COR-L47 (cell line): ENCODE measurements around the gene MID1.

Experiments used
- DNase-seq: peaks from one replicate; lab custom pipeline; 2025; lab: John Stamatoyannopoulos, UW

The MID1 gene

DNA sequence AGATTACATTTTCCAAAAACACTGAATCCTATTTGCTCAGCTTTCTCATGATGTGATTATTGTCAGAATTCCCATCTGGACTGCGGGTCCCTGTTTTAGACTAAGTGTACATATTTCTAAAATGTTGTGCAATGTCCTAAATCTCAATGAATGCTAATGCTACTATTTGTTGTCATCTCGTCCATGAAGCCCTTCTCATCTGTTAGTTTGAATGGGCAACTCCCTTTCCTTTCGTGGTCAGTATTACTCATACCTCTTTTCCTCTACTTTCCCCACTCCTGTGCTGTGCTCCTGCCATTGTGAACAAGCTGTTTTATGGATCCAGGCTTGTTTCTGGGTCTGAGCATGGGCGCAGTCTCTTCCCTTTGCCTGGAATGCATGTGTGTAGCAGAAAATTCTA, 91.0 kb downstream of the MID1 start:
- DNase-seq = no peak

GRCh38 chrX:10526451-10526850, 93.9 kb downstream of the MID1 start:
- no peak for DNase-seq

DNA sequence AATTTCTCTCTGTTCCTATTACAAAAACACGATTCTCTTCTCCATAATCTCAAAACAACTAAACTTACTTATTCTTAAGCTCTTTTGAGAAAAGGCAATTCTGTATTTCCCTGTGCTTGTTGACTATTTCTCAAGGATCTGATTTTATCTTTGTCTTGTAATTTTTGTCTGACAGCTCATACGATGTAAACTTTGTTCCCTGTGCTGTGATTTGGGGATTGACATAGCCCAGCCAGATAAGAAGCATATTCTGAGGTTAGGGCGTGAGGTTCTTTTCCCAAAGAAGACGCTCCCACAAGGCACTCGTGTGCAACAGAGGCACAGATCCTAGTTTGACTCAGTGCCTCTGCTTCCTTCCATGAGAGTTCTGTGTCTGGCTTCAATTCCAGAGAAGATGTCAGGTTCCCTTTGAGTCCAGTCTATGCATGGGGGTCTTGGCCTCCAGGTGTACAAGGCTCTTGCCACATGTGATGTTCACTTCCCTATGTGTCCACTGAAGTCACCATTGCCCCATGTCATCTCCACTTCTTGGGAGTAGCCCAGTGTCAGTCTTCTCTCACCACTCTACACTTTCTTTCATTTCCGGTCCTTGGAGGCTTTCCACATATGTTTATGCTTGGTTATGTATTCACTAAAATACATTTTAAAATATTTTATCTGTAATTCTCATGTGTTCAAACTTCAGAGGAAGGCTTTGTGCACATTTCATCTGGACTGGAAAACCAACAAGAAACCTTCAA, 94.8 kb downstream of the MID1 start:
- DNase-seq = no peak

- no peak for DNase-seq
Observed at GRCh38 chrX:10524578-10524977, 95.8 kb downstream of the MID1 start.

- DNase-seq = no peak
Observed at GRCh38 chrX:10519761-10520160, 100.6 kb downstream of the MID1 start.

- DNase-seq = no peak
Observed at GRCh38 chrX:10519278-10519677, 101.1 kb downstream of the MID1 start.

GRCh38 chrX:10518073-10518472, 102.3 kb downstream of the MID1 start:
- no peak for DNase-seq

DNA sequence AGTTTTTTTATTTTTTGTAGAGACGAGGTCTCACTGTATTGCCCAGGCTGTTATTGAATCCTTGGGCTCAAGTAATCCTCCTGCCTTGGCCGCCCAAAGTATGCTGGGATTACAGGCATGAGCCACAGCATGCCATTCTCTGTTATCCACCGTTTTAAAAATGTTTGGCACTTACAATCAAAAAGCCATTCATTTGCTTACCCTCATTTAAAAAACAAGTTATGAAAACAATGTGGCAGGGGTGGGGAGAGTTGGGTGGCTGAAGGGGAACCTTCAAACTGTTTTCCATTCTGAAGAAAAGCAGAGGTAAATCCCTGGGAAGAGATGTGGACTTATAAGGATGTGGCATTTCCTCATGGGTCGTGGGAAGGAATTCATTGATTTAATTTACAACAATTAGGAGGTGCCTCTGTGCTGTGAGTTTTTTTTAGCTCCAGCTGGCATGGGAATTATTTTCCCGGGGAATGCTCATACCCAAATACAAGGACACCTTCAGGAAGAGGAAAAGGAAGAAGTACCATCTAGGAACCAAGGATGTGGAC, 103.5 kb downstream of the MID1 start:
- no peak for DNase-seq

GRCh38 chrX:10514891-10515290, 105.5 kb downstream of the MID1 start:
- no peak for DNase-seq

DNA sequence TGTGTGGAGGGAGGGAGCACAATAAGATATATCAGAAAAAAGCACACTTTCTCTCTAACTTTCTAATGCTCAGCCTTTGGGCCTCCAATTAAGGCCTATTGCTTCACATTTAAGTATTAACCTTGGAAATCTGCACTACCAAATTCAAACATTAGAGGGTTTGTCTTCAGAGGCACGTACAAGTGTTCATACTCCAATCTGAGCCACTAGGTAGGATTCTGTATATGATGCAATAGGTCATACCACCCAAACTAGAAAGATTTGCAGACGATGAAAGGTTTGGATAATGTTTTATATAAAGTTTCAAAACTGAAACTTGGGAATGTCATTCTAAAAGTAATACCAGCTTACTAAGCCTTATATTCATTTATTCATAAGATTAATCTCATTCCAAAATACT, 106.4 kb downstream of the MID1 start:
- DNase-seq = no peak

DNA sequence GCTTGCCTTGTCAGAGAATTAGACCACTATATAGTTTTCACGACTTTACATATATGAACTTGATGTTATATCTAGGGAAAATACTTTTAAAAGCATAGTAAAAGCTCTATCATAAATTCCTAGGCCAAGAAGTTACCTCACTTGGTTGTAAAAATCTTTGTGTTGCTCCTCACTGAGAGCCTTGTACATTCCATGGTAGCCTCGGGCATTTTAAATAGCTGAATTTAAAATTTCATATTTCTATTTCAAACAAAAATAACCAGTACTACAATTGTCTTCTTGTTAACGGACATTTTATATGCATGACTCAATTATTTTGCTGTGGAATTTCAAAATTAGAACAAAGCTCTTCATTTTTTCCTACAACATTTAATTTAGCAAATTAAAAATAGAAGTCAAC, 107.6 kb downstream of the MID1 start:
- DNase-seq = no peak

- DNase-seq = no peak
Observed at GRCh38 chrX:10512258-10512657, 108.1 kb downstream of the MID1 start.

DNA sequence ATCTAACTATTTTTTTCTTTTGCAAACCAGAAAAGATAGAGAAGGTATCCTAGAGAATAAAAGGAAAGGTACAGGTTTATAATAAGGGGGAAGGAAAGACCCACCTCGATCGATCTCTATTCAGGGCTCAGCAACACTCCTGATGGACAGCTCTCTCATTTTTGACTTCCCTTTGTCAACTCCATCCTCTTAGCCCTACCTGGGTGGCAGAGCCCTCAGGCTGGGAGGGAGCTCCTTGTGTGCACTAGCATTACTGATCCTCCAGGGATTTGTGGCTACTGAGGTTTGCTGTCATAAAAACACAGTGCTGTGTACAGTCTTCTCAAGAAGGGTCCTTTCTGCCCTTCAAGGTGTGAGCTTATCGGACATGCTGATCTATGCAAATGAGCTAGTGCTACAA, 111.0 kb downstream of the MID1 start:
- DNase-seq = no peak

- no peak for DNase-seq
Observed at GRCh38 chrX:10508891-10509290, 111.5 kb downstream of the MID1 start.

DNA sequence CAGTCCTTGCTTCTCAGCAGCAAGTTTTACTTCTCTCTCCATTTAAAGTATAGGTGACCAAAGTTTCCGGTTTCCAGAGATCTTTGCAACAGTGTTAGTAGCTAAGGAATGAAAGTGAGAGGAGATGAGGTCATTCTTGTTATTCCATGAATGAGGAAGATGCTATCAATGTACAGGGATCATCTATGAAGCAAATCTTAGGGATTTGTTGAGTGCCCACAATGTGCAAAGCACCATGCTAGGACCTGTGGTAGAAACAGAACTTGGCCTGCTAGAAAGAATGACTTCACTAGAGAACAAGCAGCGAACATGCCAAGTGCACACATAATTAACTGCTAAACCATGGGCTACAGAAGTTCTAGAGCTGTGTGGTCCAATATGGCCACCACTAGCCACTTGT, 112.5 kb downstream of the MID1 start:
- no peak for DNase-seq

DNA sequence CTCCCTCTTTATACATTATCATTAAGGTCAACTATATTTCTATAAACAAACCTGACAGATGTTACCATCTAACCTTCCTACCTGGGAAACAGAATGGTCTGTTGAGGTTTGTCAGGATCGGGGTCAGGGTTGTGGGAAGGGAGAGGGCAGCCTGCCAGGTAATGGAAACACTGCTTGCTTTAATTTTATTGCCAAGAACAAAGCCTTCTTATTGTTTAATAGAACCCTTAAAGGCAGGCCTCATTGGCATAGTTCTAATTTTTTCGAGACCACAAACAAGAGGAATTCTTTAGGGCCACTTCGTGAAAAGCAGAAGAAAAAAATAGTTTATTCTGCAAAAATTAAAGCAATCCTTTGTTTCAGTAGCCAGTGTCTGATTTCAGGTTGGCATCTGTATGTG, 113.2 kb downstream of the MID1 start:
- DNase-seq = no peak

DNA sequence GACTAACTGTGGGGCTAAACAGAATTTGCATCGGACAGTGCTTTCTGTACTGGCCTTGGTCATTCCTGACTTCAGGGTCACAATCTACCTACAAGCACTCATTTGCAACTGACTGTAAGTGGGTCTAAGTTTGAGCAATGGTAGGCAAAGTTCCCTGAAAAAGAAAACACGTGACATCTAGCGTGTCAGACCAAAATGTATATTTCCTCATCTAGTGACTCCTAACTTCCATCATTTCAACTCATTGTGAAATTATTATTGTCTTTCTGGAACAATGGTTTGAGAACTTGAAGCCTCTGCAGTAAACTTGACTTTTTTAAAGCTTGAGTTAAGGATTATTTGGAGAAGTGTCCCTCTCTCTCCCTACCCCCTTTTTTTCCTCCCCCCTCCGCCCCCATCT, 113.6 kb downstream of the MID1 start:
- DNase-seq = no peak

GRCh38 chrX:10505726-10506125, 114.7 kb downstream of the MID1 start:
- no peak for DNase-seq

- no peak for DNase-seq
Observed at GRCh38 chrX:10502961-10503360, 117.4 kb downstream of the MID1 start.

GRCh38 chrX:10501611-10502010, 118.8 kb downstream of the MID1 start:
- no peak for DNase-seq

GRCh38 chrX:10496345-10496965, 123.9 kb downstream of the MID1 start:
- DNase-seq = no peak

GRCh38 chrX:10495677-10496076, 124.7 kb downstream of the MID1 start:
- DNase-seq = no peak

GRCh38 chrX:10492250-10492649, 128.1 kb downstream of the MID1 start:
- no peak for DNase-seq

- DNase-seq = no peak
Observed at GRCh38 chrX:10486373-10486772, 134.0 kb downstream of the MID1 start.
